CD14-positive monocyte (primary cell): ENCODE results near the gene SSBP4. TPM values are rescaled to one million over a fixed set of nuclear protein-coding genes. Genes with fewer than 3 reads are reported as not detected.

Experiments used
- DNase-seq, 3 donors: peaks; one replicate each; pipeline ENCODE4 v3.0.0-alpha.2; 2011 to 2022
- H2AFZ ChIP-seq: 2 replicates; pipeline ENCODE4 v1.6.0; 2012; ENCODE audit warnings: mild to moderate bottlenecking, low read depth, low read length, inconsistent platforms; ENCODE audit not compliant: insufficient read depth, poor library complexity, severe bottlenecking
- H3K27ac ChIP-seq, 2 donors: 1 replicate in 1 of 2; 2 replicates in 1 of 2; pipeline ENCODE4 v1.5.1; 2012 to 2013; ENCODE audit warnings: low read length in 2 of 2, control low read depth in 1 of 2, inconsistent platforms in 1 of 2, low read depth in 1 of 2, mild to moderate bottlenecking in 1 of 2
- H3K27me3 ChIP-seq, 2 donors: one replicate each; pipeline versions ENCODE4 v1.6.0 to v1.6.1; 2011 to 2013; ENCODE audit warnings: low read length in 2 of 2; ENCODE audit not compliant: control insufficient read depth in 2 of 2, insufficient read depth in 2 of 2
- H3K36me3 ChIP-seq, 2 donors: replicated peaks in 1 of 2; 1 replicate in 1 of 2; 2 replicates in 1 of 2; pipeline versions ENCODE4 v1.5.1 to v1.6.1; 2012 to 2013; ENCODE audit warnings: low read length in 2 of 2, control low read depth in 1 of 2, inconsistent platforms in 1 of 2, mild to moderate bottlenecking in 1 of 2; ENCODE audit not compliant: insufficient read depth in 2 of 2, control insufficient read depth in 1 of 2
- H3K4me1 ChIP-seq, 2 donors: 1 replicate in 1 of 2; 2 replicates in 1 of 2; pipeline versions ENCODE4 v1.5.1 to v1.6.1; 2012 to 2013; ENCODE audit warnings: low read length in 2 of 2, control low read depth in 1 of 2, inconsistent platforms in 1 of 2, mild to moderate bottlenecking in 1 of 2, moderate library complexity in 1 of 2; ENCODE audit not compliant: insufficient read depth in 2 of 2, control insufficient read depth in 1 of 2
- H3K4me2 ChIP-seq: replicated peaks from 2 replicates; pipeline ENCODE3; 2012; ENCODE audit warnings: low read length, moderate library complexity, mild to moderate bottlenecking; ENCODE audit not compliant: poor library complexity, severe bottlenecking; ENCODE audit errors: extremely low read depth
- H3K4me3 ChIP-seq, 3 experiments: fragments of 200-600 bp in 1 of 3; sonication (generic) in 1 of 3; replicated peaks in 1 of 3; 1 replicate in 2 of 3; 2 replicates in 1 of 3; pipeline ENCODE4 v1.5.1; 2011 to 2013; ENCODE audit warnings: low read length in 3 of 3, mild to moderate bottlenecking in 3 of 3, control low read depth in 2 of 3, low read depth in 2 of 3, inconsistent platforms in 1 of 3, moderate library complexity in 1 of 3
- H3K79me2 ChIP-seq: 2 replicates; pipeline ENCODE4 v1.6.0; 2012; ENCODE audit warnings: mild to moderate bottlenecking, control low read depth, inconsistent platforms, low read length, moderate library complexity; ENCODE audit not compliant: insufficient read depth
- H3K9ac ChIP-seq: 2 replicates; pipeline ENCODE4 v1.6.0; 2017; ENCODE audit warnings: low read length, mild to moderate bottlenecking; ENCODE audit not compliant: insufficient read depth, poor library complexity, severe bottlenecking
- H3K9me3 ChIP-seq, 2 donors: replicated peaks in 1 of 2; 1 replicate in 1 of 2; 2 replicates in 1 of 2; pipeline versions ENCODE4 v1.5.1 to v1.6.1; 2012 to 2013; ENCODE audit warnings: low read length in 2 of 2, control low read depth in 1 of 2; ENCODE audit not compliant: control insufficient read depth in 1 of 2, insufficient read depth in 1 of 2
- H4K20me1 ChIP-seq: 2 replicates; pipeline ENCODE4 v1.6.0; 2012; ENCODE audit warnings: mild to moderate bottlenecking, low read length, control low read depth, moderate library complexity; ENCODE audit not compliant: insufficient read depth
- H3K27ac Mint-ChIP-seq, 7 donors: one replicate each; pipeline ENCODE4 v1.8.0; 2020; ENCODE audit warnings: mild to moderate bottlenecking in 7 of 7, mixed read lengths in 7 of 7, moderate library complexity in 6 of 7, inconsistent platforms in 2 of 7
- H3K27me3 Mint-ChIP-seq, 3 donors: one replicate each; pipeline ENCODE4 v1.8.0; 2021 to 2022; ENCODE audit warnings: low read depth in 3 of 3, mild to moderate bottlenecking in 3 of 3, mixed read lengths in 3 of 3, moderate library complexity in 3 of 3, inconsistent platforms in 1 of 3
- H3K36me3 Mint-ChIP-seq, 2 donors: one replicate each; pipeline ENCODE4 v1.8.0; 2020; ENCODE audit warnings: mixed read lengths in 2 of 2, inconsistent platforms in 1 of 2, mild to moderate bottlenecking in 1 of 2
- H3K4me1 Mint-ChIP-seq: one replicate; pipeline ENCODE4 v1.8.0; 2020; ENCODE audit warnings: mild to moderate bottlenecking, mixed read lengths
- H3K4me3 Mint-ChIP-seq, 2 donors: one replicate each; pipeline ENCODE4 v1.8.0; 2020; ENCODE audit warnings: mild to moderate bottlenecking in 2 of 2, mixed read lengths in 2 of 2, moderate library complexity in 1 of 2
- H3K9me3 Mint-ChIP-seq, 7 donors: one replicate each; pipeline ENCODE4 v1.8.0; 2020 to 2022; ENCODE audit warnings: mixed read lengths in 7 of 7, mild to moderate bottlenecking in 6 of 7, moderate library complexity in 6 of 7, inconsistent platforms in 2 of 7
- CTCF ChIP-seq: fragments of 200-600 bp; IDR thresholded peaks from one replicate; pipeline ENCODE4 v1.8.0; 2022; ENCODE audit warnings: antibody characterized with exemption, mild to moderate bottlenecking
- WGBS: methylation state at CpG from one replicate; pipeline ENCODE4 v1.1.5; 2013; ENCODE audit warnings: missing lambda C conversion rate; ENCODE audit not compliant: insufficient coverage; 5-methylcytosine and 5-hydroxymethylcytosine counted together
- intact Hi-C, 2 donors: fragments of 100-400 bp; cut with micrococcal nuclease; formaldehyde crosslinking; loops; one replicate each; pipeline versions ENCODE4 v1.15.0 to v1.15.1; 2023
- polyA plus RNA-seq, 3 donors: library from polyadenylated mRNA; depleted of rRNA in 1 of 3; unstranded in 2 of 3; stranded (reverse) in 1 of 3; fragments of 300-500 nt in 2 of 3; fragments of >200 nt in 1 of 3; fragmentation: Illumina TruSeq in 2 of 3; gene quantifications; 1 replicate in 2 of 3; 2 replicates in 1 of 3; pipeline ENCODE4 v1.2.3, GENCODE V29; 2012 to 2021

SSBP4 gene
- polyA plus RNA-seq, 3 donors: 38.5 to 74.5 (median 48.3) TPM

GRCh38 chr19:18440936-18441803, 22.0 kb downstream of the SSBP4 start:
- DNase-seq: no peak
- H4K20me1 ChIP-seq: peaks cover 88% of the 10 kb centered on the region
- no peak overlapping the region for H3K4me2 ChIP-seq
- Mint-ChIP-seq H3K36me3 (peaks cover 32 to 41% of the 10 kb centered on the region in 2 donors), H3K27me3 (peaks cover 14 to 40% (median 32%) of the 10 kb centered on the region in 3 donors), H3K9me3 (peaks cover 0 to 8% (median 0%) of the 10 kb centered on the region in 7 donors), H3K4me3 (peak overlapping the region in 1 of 2 donors; percentile 50), H3K4me1 (peaks cover 27% of the 10 kb centered on the region), H3K27ac (peak overlapping the region in 2 of 7 donors; percentile 13 to 80)
- H3K36me3 ChIP-seq: peaks cover 35% of the 10 kb centered on the region in 2 donors
- intact Hi-C loops: no loop called here
- H3K27ac ChIP-seq: no peak overlapping the region
- H3K27me3 ChIP-seq: peaks cover 0 to 32% of the 10 kb centered on the region in 2 donors
- no peak for TF ChIP-seq CTCF
- H3K9me3 ChIP-seq: no peaks in the 10 kb centered on the region
- no peaks in the 10 kb centered on the region for H3K79me2 ChIP-seq
- H3K4me1 ChIP-seq: peaks cover 19 to 26% of the 10 kb centered on the region in 2 donors
- H2AFZ ChIP-seq: no peak overlapping the region
- WGBS: 88% methylated on average over 12 of the region's 23 CpGs
- H3K9ac ChIP-seq: no peak overlapping the region
- no peak overlapping the region for H3K4me3 ChIP-seq

DNA sequence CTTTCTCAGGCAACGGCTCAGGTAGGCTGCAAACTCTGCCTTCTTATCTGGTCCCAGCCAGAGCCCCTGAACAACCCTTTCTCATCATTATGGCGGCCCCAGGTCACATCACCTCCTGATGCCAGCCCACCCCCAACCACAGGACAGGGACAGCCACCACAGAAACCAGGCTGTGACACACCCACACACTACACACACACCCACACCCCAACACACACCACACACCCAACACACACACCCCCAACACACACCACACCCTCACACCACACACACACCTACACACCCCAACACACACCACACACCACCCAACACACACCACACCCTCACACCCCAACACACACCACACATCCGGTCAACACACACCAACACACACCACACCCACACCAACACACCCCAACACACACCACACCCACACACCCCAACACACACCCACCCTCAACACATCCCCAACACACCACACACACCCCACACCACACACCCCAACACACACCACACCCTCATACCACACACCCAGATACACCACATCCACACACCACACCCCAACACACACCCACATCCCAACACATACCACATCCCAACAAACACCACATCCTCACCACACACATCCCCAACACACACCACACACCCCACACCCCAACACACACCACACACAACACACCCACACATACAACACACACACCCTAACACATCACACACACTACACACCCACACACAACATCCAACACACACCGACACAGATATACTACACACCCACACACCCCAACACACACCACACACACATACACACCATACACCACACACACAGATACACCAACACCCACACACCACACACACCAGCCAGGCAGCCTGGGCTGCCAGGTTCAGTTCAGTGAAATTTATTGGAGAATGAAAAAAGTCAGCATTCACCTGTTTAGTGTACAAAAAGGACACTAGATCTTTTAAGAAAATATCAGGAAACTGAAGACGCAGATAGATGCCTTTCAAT, 22.9 kb downstream of the SSBP4 start:
- Histone ChIP-seq H2AFZ (no peak overlapping the region), H3K4me3 (no peak overlapping the region), H3K79me2 (no peaks in the 10 kb centered on the region), H3K4me2 (no peak overlapping the region), H3K36me3 (peaks cover 44% of the 10 kb centered on the region in 2 donors), H3K27me3 (peaks cover 0 to 23% of the 10 kb centered on the region in 2 donors), H3K9me3 (no peaks in the 10 kb centered on the region), H3K4me1 (peaks cover 11 to 16% of the 10 kb centered on the region in 2 donors), H4K20me1 (peaks cover 91% of the 10 kb centered on the region), H3K9ac (no peak overlapping the region), H3K27ac (no peak overlapping the region)
- H3K27me3 Mint-ChIP-seq: peaks cover 11 to 31% (median 24%) of the 10 kb centered on the region in 3 donors
- no peak overlapping the region for H3K4me3 Mint-ChIP-seq
- 91% methylated on average over 2 of the region's 5 CpGs for WGBS
- no peak for TF ChIP-seq CTCF
- no peak for DNase-seq
- H3K9me3 Mint-ChIP-seq: peaks cover 0 to 6% (median 0%) of the 10 kb centered on the region in 7 donors
- peaks cover 41 to 47% of the 10 kb centered on the region in 2 donors for H3K36me3 Mint-ChIP-seq
- intact Hi-C loops: no loop called here
- peak overlapping the region in 2 of 7 donors; percentile 17 to 41 for H3K27ac Mint-ChIP-seq
- peaks cover 21% of the 10 kb centered on the region for H3K4me1 Mint-ChIP-seq
